Lower leg skin (tissue), 4 donors: Measurements from ENCODE around the gene TUBA1C. TPM values are rescaled to one million over a fixed set of nuclear protein-coding genes. Genes with fewer than 3 reads are reported as not detected.
A peak's percentile ranks its signal among the peaks of the same experiment; 100 is the strongest.
"Not testable (repeated sequence)": the region's sequence is repeated elsewhere in the genome, so short reads cannot be mapped to it uniquely, and the experiment has no call there.

Experiments
- DNase-seq, 2 donors: peaks; one replicate each; pipeline ENCODE4 v3.0.0-alpha.2; 2019; ENCODE audit warnings: low spot score in 2 of 2
- H3K4me3 ChIP-seq: fragments of 200-600 bp; sonication (generic); 2 replicates; pipeline ENCODE4 v1.5.1; 2017; ENCODE audit warnings: mild to moderate bottlenecking, low read depth; ENCODE audit not compliant: poor library complexity, severe bottlenecking
- CTCF ChIP-seq, 3 donors: fragments of 450-650 bp; IDR thresholded peaks; one replicate each; pipeline ENCODE4 v1.5.1; 2016; ENCODE audit warnings: antibody characterized with exemption in 3 of 3, mild to moderate bottlenecking in 3 of 3, moderate library complexity in 2 of 3
- POLR2A ChIP-seq, 2 donors: fragments of 450-650 bp; IDR thresholded peaks; one replicate each; pipeline ENCODE4 v1.6.1; 2016 to 2017; ENCODE audit warnings: antibody characterized with exemption in 2 of 2, mild to moderate bottlenecking in 1 of 2, moderate library complexity in 1 of 2
- WGBS, 2 donors: methylation state at CpG; one replicate each; pipeline ENCODE4 v1.1.5; 2018; 5-methylcytosine and 5-hydroxymethylcytosine counted together
- intact Hi-C: fragments of 100-400 bp; cut with DNase I; formaldehyde crosslinking; loops from one replicate; pipeline ENCODE4 v1.15.0; 2023; ENCODE audit warnings: low total_unique reads
- total RNA-seq, 4 donors: library from RNA; depleted of rRNA; stranded (reverse); fragments of >200 nt; gene quantifications; one replicate each; pipeline ENCODE4 v1.1.0, GENCODE V29; 2016

TUBA1C gene
- total RNA-seq, 4 donors from 2014 or later, result 211 to 475 (median 280) TPM

- DNase-seq, result no peak
Measured at GRCh38 chr12:49314811-49315210, 49.9 kb downstream of the TUBA1C start.

GRCh38 chr12:49317118-49317517 is 52.2 kb downstream of the TUBA1C start:
- WGBS, 2 donors, result 92 to 93% methylated on average over 10 of the region's 10 CpGs
- intact Hi-C loops, DNase-seq, H3K4me3 ChIP-seq: not testable (repeated sequence)

More at GRCh38 chr12:49314811-49315210, 49.9 kb downstream of the TUBA1C start:
- TF ChIP-seq CTCF (IDR thresholded peaks at IDR 0.05), result no peak
- no peak for TF ChIP-seq POLR2A (IDR thresholded peaks at IDR 0.05)
- intact Hi-C loops, result no loop called here
- H3K4me3 ChIP-seq, result no peak overlapping the region
- 85 to 94% methylated on average over 1 of the region's 1 CpG for WGBS, 2 donors

- H3K4me3 ChIP-seq, intact Hi-C loops, DNase-seq: not testable (repeated sequence)
- WGBS, 2 donors, result 93 to 95% methylated on average over 9 of the region's 9 CpGs
Measured at GRCh38 chr12:49320411-49321103, 55.7 kb downstream of the TUBA1C start.

GRCh38 chr12:49322367-49322707 is 57.5 kb downstream of the TUBA1C start:
- TF ChIP-seq POLR2A (IDR thresholded peaks at IDR 0.05), result no peak
- no peak for TF ChIP-seq CTCF (IDR thresholded peaks at IDR 0.05)
- intact Hi-C loops, result no loop called here
- peak overlapping the region; percentile 44 for H3K4me3 ChIP-seq
- no peak for DNase-seq
- 31 to 34% methylated on average over 12 of the region's 12 CpGs for WGBS, 2 donors

DNA sequence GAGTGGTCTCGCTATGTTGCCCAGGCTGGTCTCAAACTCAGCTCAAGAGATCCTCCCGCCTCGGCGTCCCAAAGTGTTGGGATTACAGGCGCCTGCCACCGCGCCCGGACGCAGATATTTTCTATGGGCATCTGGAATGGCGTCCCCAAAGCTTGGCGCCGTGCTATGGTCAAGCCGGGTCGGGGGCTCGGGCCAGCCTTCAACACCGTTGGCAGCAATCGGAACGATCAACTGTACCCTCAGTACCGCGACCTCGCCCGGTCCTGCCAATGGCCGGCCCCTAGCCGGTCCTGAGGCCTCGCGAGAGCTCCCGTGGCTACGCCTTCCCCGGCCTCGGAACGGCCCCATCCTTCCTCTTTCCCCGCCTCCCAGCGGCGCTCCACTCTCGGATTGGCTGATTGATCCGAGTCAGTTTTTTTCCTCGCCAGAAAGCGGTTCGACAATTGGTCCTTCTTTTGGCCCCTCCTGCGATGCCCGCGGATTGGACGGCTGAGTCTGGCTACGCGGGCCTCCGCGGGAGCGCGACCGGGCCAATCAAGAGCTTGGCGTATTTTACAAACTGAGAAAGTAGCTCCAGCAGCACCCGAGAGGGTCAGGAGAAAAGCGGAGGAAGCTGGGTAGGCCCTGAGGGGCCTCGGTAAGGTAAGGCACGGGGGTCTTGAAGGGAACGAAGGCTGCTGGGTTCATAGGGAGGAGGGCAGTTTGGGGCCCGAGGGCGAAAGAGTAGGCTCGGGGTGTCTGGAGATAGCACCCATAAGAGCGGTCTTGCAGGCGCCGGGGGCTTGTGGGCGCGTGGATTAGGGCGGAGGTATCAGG is 58.0 kb downstream of the TUBA1C start, which contains the start of gene TROAP:
Gene TROAP, plus strand, starts transcription at position 548 of the 816 bp plus-strand sequence. CDS start 354 bp downstream, outside the sequence.
- WGBS, 2 donors, result 0 to 1% methylated on average over 59 to 62 of the region's 65 CpGs
- intact Hi-C loops, result no loop called here
- H3K4me3 ChIP-seq, result peak within 1 kb of the TSS; percentile 44
- peak; percentile 98 to 99 for DNase-seq
- TF ChIP-seq POLR2A (IDR thresholded peaks at IDR 0.05), result no peak
- TF ChIP-seq CTCF (IDR thresholded peaks at IDR 0.05), result no peak

DNA sequence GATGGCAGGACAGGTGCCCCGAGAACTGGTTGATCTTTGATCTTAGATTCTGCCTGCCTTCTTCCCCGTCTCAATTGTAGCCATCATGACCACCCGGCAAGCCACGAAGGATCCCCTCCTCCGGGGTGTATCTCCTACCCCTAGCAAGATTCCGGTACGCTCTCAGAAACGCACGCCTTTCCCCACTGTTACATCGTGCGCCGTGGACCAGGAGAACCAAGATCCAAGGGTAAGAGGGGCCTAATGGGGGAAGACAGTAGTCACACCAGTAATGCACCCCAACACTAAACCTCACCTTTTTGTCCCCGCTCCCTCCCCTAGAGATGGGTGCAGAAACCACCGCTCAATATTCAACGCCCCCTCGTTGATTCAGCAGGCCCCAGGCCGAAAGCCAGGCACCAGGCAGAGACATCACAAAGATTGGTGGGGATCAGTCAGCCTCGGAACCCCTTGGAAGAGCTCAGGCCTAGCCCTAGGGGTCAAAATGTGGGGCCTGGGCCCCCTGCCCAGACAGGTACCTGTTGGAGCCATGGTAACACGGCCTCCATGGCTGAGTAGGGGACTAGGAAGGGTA is 58.7 kb downstream of the TUBA1C start:
- H3K4me3 ChIP-seq, result no peak overlapping the region
- TF ChIP-seq POLR2A (IDR thresholded peaks at IDR 0.05) (no peak), CTCF (IDR thresholded peaks at IDR 0.05) (no peak)
- WGBS, 2 donors, result 9 to 13% methylated on average over 19 of the region's 19 CpGs
- peak in 1 of 2 donors; percentile 45 for DNase-seq
- intact Hi-C loops, result no loop called here

Other genes with a start within 250 kb of the TUBA1C start
- 10 to 100 TPM; 30.3 to 57.8 (median 49.2) TPM for gene PRKAG1, start 246.3 kb upstream of the TUBA1C start, total RNA-seq
- 100 to 1,000 TPM in 1 of 4 donors, 10 to 100 TPM in 3; 43.2 to 169 (median 79.6) TPM for gene KMT2D, start 204.3 kb upstream of the TUBA1C start, total RNA-seq
- 1 to 10 TPM; 1.4 to 2.1 (median 1.9) TPM for gene RHEBL1, start 195.1 kb upstream of the TUBA1C start, total RNA-seq
- under 1 TPM in 3 of 4 donors, not detected in 1; 0.23 to 0.45 (median 0.29) TPM for gene DHH, start 170.3 kb upstream of the TUBA1C start, total RNA-seq
- 100 to 1,000 TPM in 1 of 4 donors, 10 to 100 TPM in 3; 39.7 to 129 (median 49.4) TPM for gene LMBR1L, start 154.2 kb upstream of the TUBA1C start, total RNA-seq
- gene TUBA1B, start 133.7 kb upstream of the TUBA1C start, total RNA-seq, result 100 to 1,000 TPM; 199 to 347 (median 240) TPM
- gene TUBA1A, start 76.0 kb upstream of the TUBA1C start, total RNA-seq, result 100 to 1,000 TPM in 2 of 4 donors, 10 to 100 TPM in 2; 68.0 to 137 (median 108) TPM
- 1 to 10 TPM in 1 of 4 donors, under 1 TPM in 2, not detected in 1; 0.19 to 1.4 (median 0.61) TPM for gene PRPH, start 30.1 kb downstream of the TUBA1C start, total RNA-seq
- 10 to 100 TPM in 1 of 4 donors, 1 to 10 TPM in 3; 2.1 to 24.2 (median 6.7) TPM for gene TROAP, start 58.2 kb downstream of the TUBA1C start, total RNA-seq
- gene C1QL4, start 72.1 kb downstream of the TUBA1C start, total RNA-seq, result 1 to 10 TPM in 2 of 4 donors, under 1 TPM in 1, not detected in 1; 0.62 to 2.5 (median 1.1) TPM
- gene DNAJC22, start 81.8 kb downstream of the TUBA1C start, total RNA-seq, result under 1 TPM; 0.21 to 0.52 (median 0.35) TPM
- gene SPATS2, start 102.4 kb downstream of the TUBA1C start, total RNA-seq, result 10 to 100 TPM; 14.0 to 26.5 (median 19.6) TPM